Gastroesophageal sphincter (tissue), 4 donors: ENCODE data around the gene RAMACL. TPM values are rescaled to one million over a fixed set of nuclear protein-coding genes. Genes with fewer than 3 reads are reported as not detected.

ENCODE experiments used
- ATAC-seq: fragments of 150-250 bp; one replicate; pipeline ENCODE4 v1.9.1; 2016; ENCODE audit warnings: mild to moderate bottlenecking, moderate library complexity
- H3K27ac ChIP-seq, 4 donors: fragments of 200-600 bp; sonication (generic) in 3 of 4; 1 replicate in 3 of 4; 2 replicates in 1 of 4; pipeline ENCODE4 v1.5.1; 2016 to 2019
- H3K27me3 ChIP-seq: fragments of 200-600 bp; sonication (generic); one replicate; pipeline ENCODE4 v1.5.1; 2019
- H3K36me3 ChIP-seq, 2 donors: fragments of 200-600 bp; sonication (generic); one replicate each; pipeline ENCODE4 v1.5.1; 2019; ENCODE audit warnings: control low read depth in 1 of 2
- H3K4me1 ChIP-seq, 3 donors: fragments of 200-600 bp; sonication (generic); 1 replicate in 2 of 3; 2 replicates in 1 of 3; pipeline ENCODE4 v1.5.1; 2016 to 2019; ENCODE audit warnings: control low read depth in 2 of 3
- H3K4me3 ChIP-seq, 2 donors: fragments of 200-600 bp; sonication (generic); one replicate each; pipeline ENCODE4 v1.5.1; 2019; ENCODE audit warnings: mild to moderate bottlenecking in 1 of 2, moderate library complexity in 1 of 2
- H3K9me3 ChIP-seq, 3 donors: fragments of 200-600 bp; sonication (generic); one replicate each; pipeline ENCODE4 v1.5.1; 2017 to 2019; ENCODE audit warnings: control low read depth in 2 of 3
- EP300 ChIP-seq: sonication (generic); formaldehyde crosslinking; IDR thresholded peaks from one replicate; pipeline ENCODE4 v1.6.1; 2017; ENCODE audit warnings: antibody characterized with exemption, mild to moderate bottlenecking
- POLR2A ChIP-seq, 2 donors: fragments of 450-650 bp; IDR thresholded peaks; one replicate each; pipeline ENCODE4 v1.6.1; 2017; ENCODE audit warnings: antibody characterized with exemption in 2 of 2, mild to moderate bottlenecking in 2 of 2, moderate library complexity in 1 of 2
- POLR2AphosphoS5 ChIP-seq: sonication (generic); formaldehyde crosslinking; IDR thresholded peaks from one replicate; pipeline ENCODE4 v1.6.1; 2017; ENCODE audit warnings: antibody characterized with exemption
- WGBS, 2 donors: methylation state at CpG; one replicate each; pipeline ENCODE4 v1.1.5; 2018; ENCODE audit warnings: low coverage in 1 of 2; 5-methylcytosine and 5-hydroxymethylcytosine counted together
- total RNA-seq, 4 donors: library from RNA; depleted of rRNA; stranded (reverse); fragments of >200 nt; gene quantifications; one replicate each; pipeline ENCODE4 v1.1.0, GENCODE V29; 2016
- TF ChIP-seq, protein P1 (sequence below), 4 experiments: fragments of 200-600 bp in 2 of 4; fragments of 450-650 bp in 2 of 4; sonication (generic) in 1 of 4; IDR thresholded peaks; one replicate each; pipeline ENCODE4 v1.5.1; 2017 to 2019; ENCODE audit warnings: antibody characterized with exemption in 4 of 4, mild to moderate bottlenecking in 2 of 4, moderate library complexity in 2 of 4

RAMACL gene
- total RNA-seq, 4 donors from 2014 or later: 0.27 to 2.5 (median 1.7) TPM

DNA sequence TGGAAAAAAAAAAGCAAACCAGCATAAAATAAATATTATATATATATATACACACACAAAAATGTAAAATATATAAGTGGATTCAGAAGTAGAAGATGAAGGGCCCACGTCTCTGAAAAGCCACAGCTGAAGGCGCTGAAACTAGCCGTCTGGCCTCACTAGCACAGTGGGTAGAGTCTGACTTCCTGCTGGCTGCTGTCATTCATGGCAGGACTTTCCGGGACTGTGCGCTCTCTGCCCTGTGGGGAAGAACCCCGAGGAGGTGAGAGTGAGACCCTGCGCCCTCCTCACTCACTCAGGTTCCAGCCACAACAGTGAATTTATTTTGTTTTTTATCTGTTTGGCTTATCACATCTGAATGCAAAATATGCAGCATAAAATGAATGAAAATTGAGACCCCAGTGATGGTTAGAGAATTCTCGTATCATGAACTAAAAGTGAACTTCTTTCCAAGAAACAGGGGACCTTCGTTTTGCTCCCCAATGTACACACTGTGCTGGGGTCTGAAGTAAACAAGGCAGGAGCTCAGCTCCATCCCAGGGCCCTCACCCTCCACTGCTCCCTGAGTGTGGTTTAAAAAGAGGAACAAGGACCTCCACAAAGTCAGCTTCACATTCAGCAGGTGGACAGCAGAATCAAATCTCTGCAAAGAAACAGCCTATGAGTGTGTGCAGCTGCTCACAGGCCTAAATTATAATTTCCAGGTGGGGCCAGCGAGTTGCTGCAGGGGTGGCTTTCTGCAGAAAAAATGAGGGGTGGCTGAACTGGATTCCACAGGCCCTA is 1.3 kb upstream of the RAMACL start:
- H3K27ac ChIP-seq: peak overlapping the region in 1 of 4 donors; percentile 33
- peaks cover 0 to 34% (median 8%) of the 10 kb centered on the region in 3 donors for H3K4me1 ChIP-seq
- no peak for ATAC-seq
- 66 to 71% methylated on average over 5 to 7 of the region's 10 CpGs for WGBS, 2 donors
- H3K36me3 ChIP-seq: no peaks in the 10 kb centered on the region
- no peaks in the 10 kb centered on the region for H3K27me3 ChIP-seq
- TF ChIP-seq, protein P1, sequence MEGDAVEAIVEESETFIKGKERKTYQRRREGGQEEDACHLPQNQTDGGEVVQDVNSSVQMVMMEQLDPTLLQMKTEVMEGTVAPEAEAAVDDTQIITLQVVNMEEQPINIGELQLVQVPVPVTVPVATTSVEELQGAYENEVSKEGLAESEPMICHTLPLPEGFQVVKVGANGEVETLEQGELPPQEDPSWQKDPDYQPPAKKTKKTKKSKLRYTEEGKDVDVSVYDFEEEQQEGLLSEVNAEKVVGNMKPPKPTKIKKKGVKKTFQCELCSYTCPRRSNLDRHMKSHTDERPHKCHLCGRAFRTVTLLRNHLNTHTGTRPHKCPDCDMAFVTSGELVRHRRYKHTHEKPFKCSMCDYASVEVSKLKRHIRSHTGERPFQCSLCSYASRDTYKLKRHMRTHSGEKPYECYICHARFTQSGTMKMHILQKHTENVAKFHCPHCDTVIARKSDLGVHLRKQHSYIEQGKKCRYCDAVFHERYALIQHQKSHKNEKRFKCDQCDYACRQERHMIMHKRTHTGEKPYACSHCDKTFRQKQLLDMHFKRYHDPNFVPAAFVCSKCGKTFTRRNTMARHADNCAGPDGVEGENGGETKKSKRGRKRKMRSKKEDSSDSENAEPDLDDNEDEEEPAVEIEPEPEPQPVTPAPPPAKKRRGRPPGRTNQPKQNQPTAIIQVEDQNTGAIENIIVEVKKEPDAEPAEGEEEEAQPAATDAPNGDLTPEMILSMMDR (IDR thresholded peaks at IDR 0.05): no peak
- TF ChIP-seq POLR2AphosphoS5 (no peak), EP300 (no peak), POLR2A (IDR thresholded peaks at IDR 0.05) (no peak)
- H3K4me3 ChIP-seq: no peak overlapping the region
- H3K9me3 ChIP-seq: no peaks in the 10 kb centered on the region

DNA sequence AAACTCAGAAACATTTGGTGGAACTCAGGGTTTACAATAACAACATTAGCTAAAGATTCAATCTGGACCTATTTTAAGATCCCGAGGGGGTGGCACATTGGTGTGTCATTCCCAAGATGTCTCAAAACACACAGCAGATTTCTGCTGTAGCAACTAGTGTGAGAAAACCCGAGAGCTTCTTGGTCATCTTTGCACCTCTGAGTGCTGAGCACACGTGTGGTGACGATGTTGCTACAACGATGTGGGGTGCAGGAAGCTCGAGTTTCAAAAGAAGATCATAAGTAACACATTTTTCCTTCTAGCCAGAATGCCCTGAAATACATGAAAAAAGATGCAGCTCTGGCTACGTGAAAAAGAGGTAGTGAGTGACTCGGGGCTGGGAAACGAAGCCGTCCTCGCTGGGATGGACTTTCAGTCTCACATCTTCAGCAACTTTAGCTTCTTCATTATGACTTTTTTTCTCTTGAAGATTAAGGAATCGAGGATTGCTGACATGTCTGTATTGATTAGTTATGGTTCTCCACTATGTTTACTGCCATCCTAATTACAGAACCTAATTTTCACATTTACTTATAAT is 1.5 kb downstream of the RAMACL start:
- H3K27me3 ChIP-seq: no peaks in the 10 kb centered on the region
- no peak for ATAC-seq
- H3K4me1 ChIP-seq: peaks cover 0 to 34% (median 8%) of the 10 kb centered on the region in 3 donors
- H3K27ac ChIP-seq: peak overlapping the region in 1 of 4 donors; percentile 62
- H3K36me3 ChIP-seq: no peaks in the 10 kb centered on the region
- 78 to 92% methylated on average over 10 to 12 of the region's 12 CpGs for WGBS, 2 donors
- H3K4me3 ChIP-seq: no peak overlapping the region
- H3K9me3 ChIP-seq: no peaks in the 10 kb centered on the region
- TF ChIP-seq, protein P1 (IDR thresholded peaks at IDR 0.05): no peak
- TF ChIP-seq EP300 (no peak), POLR2AphosphoS5 (no peak), POLR2A (IDR thresholded peaks at IDR 0.05) (no peak)

DNA sequence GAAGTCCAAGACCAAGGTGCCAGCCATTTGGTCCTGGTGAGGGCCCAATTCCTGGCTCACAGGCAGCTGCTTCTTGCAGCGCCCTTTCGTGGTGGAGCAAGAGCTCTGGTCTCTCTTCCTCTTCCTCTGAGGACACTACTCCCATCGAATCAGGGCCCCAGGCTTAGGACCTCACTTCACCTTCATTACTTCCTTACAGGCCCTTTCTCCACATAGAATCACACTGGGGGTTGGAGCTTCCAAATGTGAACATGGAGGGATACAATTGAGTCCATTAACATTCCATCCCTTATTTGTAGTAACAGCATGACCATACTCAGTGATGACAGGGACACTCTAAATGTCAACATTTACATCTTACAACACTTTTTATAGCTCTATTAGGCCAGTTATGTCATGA is 2.3 kb downstream of the RAMACL start:
- no peak overlapping the region for H3K4me3 ChIP-seq
- H3K9me3 ChIP-seq: no peaks in the 10 kb centered on the region
- H3K27me3 ChIP-seq: no peaks in the 10 kb centered on the region
- 82% methylated on average over 3 of the region's 3 CpGs; no CpG with 5 or more reads in 1 of the 2 donors for WGBS, 2 donors
- peak overlapping the region in 1 of 4 donors; percentile 62 for H3K27ac ChIP-seq
- peaks cover 0 to 26% (median 7%) of the 10 kb centered on the region in 3 donors for H3K4me1 ChIP-seq
- ATAC-seq: peak; percentile 13
- peak; percentile 48 for TF ChIP-seq POLR2AphosphoS5
- TF ChIP-seq, protein P1 (IDR thresholded peaks at IDR 0.05): no peak
- H3K36me3 ChIP-seq: no peaks in the 10 kb centered on the region

DNA sequence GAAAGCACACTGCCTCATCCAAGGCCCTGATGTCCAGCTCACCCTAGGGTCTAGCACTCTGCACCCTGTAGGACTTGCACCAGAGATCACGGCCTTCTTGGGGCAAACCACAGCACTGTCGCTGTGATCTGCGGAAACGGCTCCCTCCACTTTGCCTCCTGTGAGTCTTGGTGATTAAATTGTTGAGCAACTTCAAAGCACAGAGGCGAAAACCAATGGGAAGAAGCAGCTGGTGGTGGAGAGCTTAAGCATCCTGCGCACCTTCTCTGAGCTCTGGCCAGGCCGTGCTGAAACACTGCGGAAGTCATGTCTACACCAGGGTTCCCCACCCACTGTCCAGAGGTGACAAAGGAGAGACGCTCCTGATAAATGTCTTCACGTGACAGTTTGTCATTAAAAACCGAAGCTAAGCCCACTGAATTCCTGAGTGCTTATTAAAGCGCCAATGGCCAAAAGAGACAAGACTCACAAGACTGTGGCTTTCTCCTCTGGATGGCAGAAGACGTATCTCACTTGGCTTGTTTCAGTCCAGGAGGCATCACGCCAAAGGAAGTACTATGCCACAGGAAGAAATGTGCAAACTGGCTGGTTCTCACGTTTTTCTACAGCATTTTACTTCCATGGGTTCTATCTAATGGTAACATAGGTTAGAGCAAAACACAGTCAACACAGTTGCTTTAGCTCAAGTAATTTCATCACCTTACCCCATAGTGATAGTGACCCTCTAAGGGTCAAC is 3.1 kb downstream of the RAMACL start:
- Histone ChIP-seq H3K4me3 (no peak overlapping the region), H3K36me3 (no peaks in the 10 kb centered on the region), H3K9me3 (no peaks in the 10 kb centered on the region), H3K27me3 (no peaks in the 10 kb centered on the region), H3K27ac (peak overlapping the region in 1 of 4 donors; percentile 62), H3K4me1 (peaks cover 0 to 19% (median 0%) of the 10 kb centered on the region in 3 donors)
- 86 to 100% methylated on average over 1 to 7 of the region's 15 CpGs for WGBS, 2 donors
- TF ChIP-seq POLR2AphosphoS5 (no peak), POLR2A (IDR thresholded peaks at IDR 0.05) (no peak), EP300 (no peak)
- TF ChIP-seq, protein P1 (IDR thresholded peaks at IDR 0.05): no peak
- no peak for ATAC-seq
